ENCODE measurements around the gene ADORA2B. TPM values are rescaled to one million over a fixed set of nuclear protein-coding genes. Genes with fewer than 3 reads are reported as not detected.
"Not testable (repeated sequence)": the region's sequence is repeated elsewhere in the genome, so short reads cannot be mapped to it uniquely, and the experiment has no call there.

ADORA2B gene
- total RNA-seq, 1 donor: 50.5 TPM

- H3K4me3 ChIP-seq (ENCODE audit: low read depth, low read length): no peak overlapping the region
- TF ChIP-seq CTCF (IDR thresholded peaks at IDR 0.05; ENCODE audit: insufficient read depth, low read depth, low read length): no peak
- peak; percentile 40 for DNase-seq (ENCODE audit: low read depth)
These were observed 26.3 kb downstream of the ADORA2B start for GRCh38 chr17:15971098-15971678.

GRCh38 chr17:15971882-15972281 is 27.0 kb downstream of the ADORA2B start:
- DNase-seq (ENCODE audit: low read depth): no peak
- H3K4me3 ChIP-seq (ENCODE audit: low read depth, low read length): no peak overlapping the region
- TF ChIP-seq CTCF (IDR thresholded peaks at IDR 0.05; ENCODE audit: insufficient read depth, low read depth, low read length): no peak

- DNase-seq (ENCODE audit: low read depth): no peak
- no peak for TF ChIP-seq CTCF (IDR thresholded peaks at IDR 0.05; ENCODE audit: insufficient read depth, low read depth, low read length)
- no peak overlapping the region for H3K4me3 ChIP-seq (ENCODE audit: low read depth, low read length)
These were observed 27.6 kb downstream of the ADORA2B start for GRCh38 chr17:15972497-15972951.

- DNase-seq (ENCODE audit: low read depth): no peak
- TF ChIP-seq CTCF (IDR thresholded peaks at IDR 0.05; ENCODE audit: insufficient read depth, low read depth, low read length): no peak
These were observed 28.1 kb downstream of the ADORA2B start for GRCh38 chr17:15973016-15973415.

GRCh38 chr17:15973834-15974233 is 28.9 kb downstream of the ADORA2B start:
- DNase-seq (ENCODE audit: low read depth): no peak
- TF ChIP-seq CTCF (IDR thresholded peaks at IDR 0.05; ENCODE audit: insufficient read depth, low read depth, low read length): no peak
- H3K4me3 ChIP-seq (ENCODE audit: low read depth, low read length): no peak overlapping the region

More at GRCh38 chr17:15973016-15973415, 28.1 kb downstream of the ADORA2B start:
- no peak overlapping the region for H3K4me3 ChIP-seq (ENCODE audit: low read depth, low read length)

- no peak overlapping the region for H3K4me3 ChIP-seq (ENCODE audit: low read depth, low read length)
- no peak for DNase-seq (ENCODE audit: low read depth)
- TF ChIP-seq CTCF (IDR thresholded peaks at IDR 0.05; ENCODE audit: insufficient read depth, low read depth, low read length): no peak
These were observed 33.0 kb downstream of the ADORA2B start for GRCh38 chr17:15977894-15978293.

GRCh38 chr17:15978606-15979005 is 33.7 kb downstream of the ADORA2B start:
- DNase-seq (ENCODE audit: low read depth): no peak
- no peak for TF ChIP-seq CTCF (IDR thresholded peaks at IDR 0.05; ENCODE audit: insufficient read depth, low read depth, low read length)

GRCh38 chr17:15979013-15979412 is 34.1 kb downstream of the ADORA2B start:
- not testable (repeated sequence) for H3K4me3 ChIP-seq (ENCODE audit: low read depth, low read length); DNase-seq (ENCODE audit: low read depth)

More at GRCh38 chr17:15978606-15979005, 33.7 kb downstream of the ADORA2B start:
- no peak overlapping the region for H3K4me3 ChIP-seq (ENCODE audit: low read depth, low read length)
